PC-9 (cell line): Measurements from ENCODE around the gene TBCD.

ENCODE experiments used
- CTCF ChIP-seq: fragments of 200-600 bp; sonication (generic); conservative IDR thresholded peaks from 2 replicates; pipeline ENCODE4 v1.6.1; 2017; ENCODE audit warnings: mixed run types, antibody characterized with exemption, mild to moderate bottlenecking, moderate library complexity
- EZH2 ChIP-seq: fragments of 200-600 bp; sonication (generic); IDR thresholded peaks from 2 replicates; pipeline ENCODE4 v1.8.0; 2017; ENCODE audit warnings: antibody characterized with exemption, low read depth

- TF ChIP-seq CTCF: no peak
- no peak for TF ChIP-seq EZH2
These were observed 34.6 kb downstream of the TBCD start for GRCh38 chr17:82786427-82786826.
